ENCODE data around the gene GJA5. TPM values are rescaled to one million over a fixed set of nuclear protein-coding genes. Genes with fewer than 3 reads are reported as not detected.
"Not testable (repeated sequence)": the region's sequence is repeated elsewhere in the genome, so short reads cannot be mapped to it uniquely, and the experiment has no call there.

The GJA5 gene
- polyA plus RNA-seq, 4 donors = 16.9 to 29.2 (median 22.5) TPM

- not testable (repeated sequence) for DNase-seq (ENCODE audit: low read depth in 4 of 4, low spot score in 2 of 4)
These were observed 26.0 kb downstream of the GJA5 start for GRCh38 chr1:147734291-147734841.

GRCh38 chr1:147729315-147729714, 31.1 kb downstream of the GJA5 start:
- no peak for DNase-seq (ENCODE audit: low read depth in 4 of 4, low spot score in 2 of 4)

GRCh38 chr1:147726168-147726567, 34.2 kb downstream of the GJA5 start:
- no peak for DNase-seq (ENCODE audit: low read depth in 4 of 4, low spot score in 2 of 4)

GRCh38 chr1:147725685-147726084, 34.7 kb downstream of the GJA5 start:
- DNase-seq (ENCODE audit: low read depth in 4 of 4, low spot score in 2 of 4) = no peak

- peak in 2 of 4 donors; percentile 28 to 39 for DNase-seq (ENCODE audit: low read depth in 4 of 4, low spot score in 2 of 4)
These were observed 36.6 kb downstream of the GJA5 start for GRCh38 chr1:147723691-147724323.

- no peak for DNase-seq (ENCODE audit: low read depth in 4 of 4, low spot score in 2 of 4)
These were observed 38.3 kb downstream of the GJA5 start for GRCh38 chr1:147722124-147722523.

GRCh38 chr1:147721716-147722115, 38.7 kb downstream of the GJA5 start:
- no peak for DNase-seq (ENCODE audit: low read depth in 4 of 4, low spot score in 2 of 4)

- DNase-seq (ENCODE audit: low read depth in 4 of 4, low spot score in 2 of 4) = no peak
These were observed 39.8 kb downstream of the GJA5 start for GRCh38 chr1:147720557-147720956.

- no peak for DNase-seq (ENCODE audit: low read depth in 4 of 4, low spot score in 2 of 4)
These were observed 40.6 kb downstream of the GJA5 start for GRCh38 chr1:147719711-147720225.

GRCh38 chr1:147719029-147719698, 41.2 kb downstream of the GJA5 start:
- no peak for DNase-seq (ENCODE audit: low read depth in 4 of 4, low spot score in 2 of 4)

GRCh38 chr1:147717706-147718097, 42.7 kb downstream of the GJA5 start:
- DNase-seq (ENCODE audit: low read depth in 4 of 4, low spot score in 2 of 4) = no peak

- peak in 3 of 4 donors; percentile 28 to 65 (median 51) for DNase-seq (ENCODE audit: low read depth in 4 of 4, low spot score in 2 of 4)
These were observed 43.2 kb downstream of the GJA5 start for GRCh38 chr1:147717051-147717705.

- DNase-seq (ENCODE audit: low read depth in 4 of 4, low spot score in 2 of 4) = no peak
These were observed 47.8 kb downstream of the GJA5 start for GRCh38 chr1:147712605-147713004.

Other genes starting within 250 kb of the GJA5 start
- 10 to 100 TPM; 49.3 to 67.5 (median 51.8) TPM for gene BCL9, start 219.1 kb downstream of the GJA5 start, polyA plus RNA-seq (ENCODE audit: insufficient read length in 4 of 4)
- gene ACP6, start 90.1 kb downstream of the GJA5 start, polyA plus RNA-seq (ENCODE audit: insufficient read length in 4 of 4) = 10 to 100 TPM; 21.8 to 37.2 (median 29.5) TPM
- under 1 TPM; 0.17 to 0.87 (median 0.48) TPM for gene GJA8, start 142.2 kb upstream of the GJA5 start, polyA plus RNA-seq (ENCODE audit: insufficient read length in 4 of 4)
- gene GPR89B, start 167.8 kb upstream of the GJA5 start, polyA plus RNA-seq (ENCODE audit: insufficient read length in 4 of 4) = 10 to 100 TPM; 37.2 to 53.7 (median 47.3) TPM